Sigmoid colon (tissue), 7 donors: ENCODE measurements around the gene SIRPA. TPM values are rescaled to one million over a fixed set of nuclear protein-coding genes. Genes with fewer than 3 reads are reported as not detected.
"Not testable (repeated sequence)": the region's sequence is repeated elsewhere in the genome, so short reads cannot be mapped to it uniquely, and the experiment has no call there.

Experiments used
- DNase-seq: peaks from one replicate; pipeline ENCODE4 v3.0.0-alpha.2; 2019
- H3K27ac ChIP-seq, 4 donors: fragments of 200-600 bp; sonication (generic); one replicate each; pipeline ENCODE4 v1.5.1; 2016 to 2019; ENCODE audit warnings: mild to moderate bottlenecking in 1 of 4
- H3K27me3 ChIP-seq, 3 donors: fragments of 200-600 bp; sonication (generic); one replicate each; pipeline ENCODE4 v1.5.1; 2019; ENCODE audit warnings: mild to moderate bottlenecking in 1 of 3
- H3K36me3 ChIP-seq, 4 donors: fragments of 200-600 bp; sonication (generic); one replicate each; pipeline ENCODE4 v1.5.1; 2016 to 2019
- H3K4me1 ChIP-seq, 4 donors: fragments of 200-600 bp; sonication (generic); one replicate each; pipeline ENCODE4 v1.5.1; 2017 to 2019
- H3K4me3 ChIP-seq, 4 donors: fragments of 200-600 bp; sonication (generic); one replicate each; pipeline ENCODE4 v1.5.1; 2017 to 2019; ENCODE audit warnings: mild to moderate bottlenecking in 2 of 4, moderate library complexity in 1 of 4
- H3K9me3 ChIP-seq, 4 donors: fragments of 200-600 bp in 3 of 4; sonication (generic) in 3 of 4; one replicate each; pipeline versions ENCODE4 v1.5.1 to v1.6.1; 2013 to 2019
- EP300 ChIP-seq, 4 donors: sonication (generic); formaldehyde crosslinking; IDR thresholded peaks; one replicate each; pipeline ENCODE4 v1.6.1; 2017; ENCODE audit warnings: antibody characterized with exemption in 4 of 4
- POLR2A ChIP-seq, 2 donors: fragments of 450-650 bp; IDR thresholded peaks; one replicate each; pipeline ENCODE4 v1.6.1; 2016; ENCODE audit warnings: antibody characterized with exemption in 2 of 2, mild to moderate bottlenecking in 2 of 2, moderate library complexity in 2 of 2
- POLR2AphosphoS5 ChIP-seq, 4 donors: sonication (generic); formaldehyde crosslinking; IDR thresholded peaks; one replicate each; pipeline ENCODE4 v1.6.1; 2017; ENCODE audit warnings: antibody characterized with exemption in 4 of 4
- WGBS, 2 donors: extraction: QIAGEN DNeasy Blood & Tissue Kit; methylation state at CpG; one replicate each; pipeline ENCODE4 v1.1.7; 2013; 5-methylcytosine and 5-hydroxymethylcytosine counted together
- intact Hi-C: fragments of 100-400 bp; cut with DNase I; formaldehyde crosslinking; loops from one replicate; pipeline ENCODE4 v1.15.1; 2023
- polyA plus RNA-seq, 3 donors: library from polyadenylated mRNA; stranded (reverse); fragments of 200-250 nt; gene quantifications; one replicate each; pipeline ENCODE4 v1.2.3, GENCODE V29; 2013
- total RNA-seq, 4 donors: library from RNA; depleted of rRNA; stranded (reverse); fragments of >200 nt; gene quantifications; one replicate each; pipeline ENCODE4 v1.1.0, GENCODE V29; 2016
- TF ChIP-seq, protein P1 (sequence below), 4 experiments: fragments of 450-650 bp in 3 of 4; fragments of 200-600 bp in 1 of 4; IDR thresholded peaks; one replicate each; pipeline ENCODE4 v1.5.1; 2016 to 2019; ENCODE audit warnings: antibody characterized with exemption in 4 of 4, mild to moderate bottlenecking in 3 of 4, moderate library complexity in 2 of 4
- donor health status: healthy with polysubstance abuse.
- donor health status: Bipolar disorder and iron deficiency.
- donor health status: healthy.

SIRPA gene
- total and polyA plus RNA-seq, 7 donors = 8.4 to 25.5 (median 16.3) TPM

- no peak for TF ChIP-seq POLR2AphosphoS5 (IDR thresholded peaks at IDR 0.05)
- TF ChIP-seq POLR2A (IDR thresholded peaks at IDR 0.05) = no peak
- TF ChIP-seq, protein P1, sequence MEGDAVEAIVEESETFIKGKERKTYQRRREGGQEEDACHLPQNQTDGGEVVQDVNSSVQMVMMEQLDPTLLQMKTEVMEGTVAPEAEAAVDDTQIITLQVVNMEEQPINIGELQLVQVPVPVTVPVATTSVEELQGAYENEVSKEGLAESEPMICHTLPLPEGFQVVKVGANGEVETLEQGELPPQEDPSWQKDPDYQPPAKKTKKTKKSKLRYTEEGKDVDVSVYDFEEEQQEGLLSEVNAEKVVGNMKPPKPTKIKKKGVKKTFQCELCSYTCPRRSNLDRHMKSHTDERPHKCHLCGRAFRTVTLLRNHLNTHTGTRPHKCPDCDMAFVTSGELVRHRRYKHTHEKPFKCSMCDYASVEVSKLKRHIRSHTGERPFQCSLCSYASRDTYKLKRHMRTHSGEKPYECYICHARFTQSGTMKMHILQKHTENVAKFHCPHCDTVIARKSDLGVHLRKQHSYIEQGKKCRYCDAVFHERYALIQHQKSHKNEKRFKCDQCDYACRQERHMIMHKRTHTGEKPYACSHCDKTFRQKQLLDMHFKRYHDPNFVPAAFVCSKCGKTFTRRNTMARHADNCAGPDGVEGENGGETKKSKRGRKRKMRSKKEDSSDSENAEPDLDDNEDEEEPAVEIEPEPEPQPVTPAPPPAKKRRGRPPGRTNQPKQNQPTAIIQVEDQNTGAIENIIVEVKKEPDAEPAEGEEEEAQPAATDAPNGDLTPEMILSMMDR (IDR thresholded peaks at IDR 0.05) = no peak
- no peak for TF ChIP-seq EP300 (IDR thresholded peaks at IDR 0.05)
- H3K27ac ChIP-seq = no peak overlapping the region
- no peaks in the 10 kb centered on the region for H3K9me3 ChIP-seq
- intact Hi-C loops = no loop called here
- H3K4me3 ChIP-seq = no peak overlapping the region
- H3K27me3 ChIP-seq = no peaks in the 10 kb centered on the region
- H3K36me3 ChIP-seq = peaks cover 0 to 25% (median 8%) of the 10 kb centered on the region in 4 donors
- H3K4me1 ChIP-seq = no peaks in the 10 kb centered on the region
- 93 to 94% methylated on average over 10 of the region's 10 CpGs for WGBS, 2 donors
- DNase-seq = no peak
Measured at GRCh38 chr20:1911536-1911935, 16.3 kb downstream of the SIRPA start.

DNA sequence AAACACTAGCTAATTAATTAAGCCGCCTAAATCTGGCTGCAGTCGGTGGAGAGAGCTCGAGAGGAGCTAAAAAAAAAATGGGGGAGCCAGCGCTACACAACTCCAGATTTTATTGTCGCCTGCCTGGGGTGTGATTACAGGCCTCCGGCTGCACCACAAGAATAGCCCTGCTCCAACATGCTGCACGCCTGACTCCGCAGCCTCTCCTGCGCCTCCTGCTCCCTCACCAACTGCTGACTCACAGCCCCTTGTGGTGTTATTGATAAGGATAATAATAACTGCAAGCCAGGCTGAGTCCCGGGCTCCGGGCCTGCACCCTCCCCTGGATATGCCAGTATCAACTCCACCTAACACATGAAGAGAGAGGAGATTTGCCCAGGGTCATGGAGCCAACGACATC is 16.8 kb downstream of the SIRPA start:
- H3K4me3 ChIP-seq = no peak overlapping the region
- H3K27ac ChIP-seq = no peak overlapping the region
- intact Hi-C loops = no loop called here
- DNase-seq = no peak
- WGBS, 2 donors = 90 to 93% methylated on average over 12 of the region's 12 CpGs
- no peaks in the 10 kb centered on the region for H3K27me3 ChIP-seq
- no peaks in the 10 kb centered on the region for H3K4me1 ChIP-seq
- H3K36me3 ChIP-seq = peaks cover 0 to 30% (median 11%) of the 10 kb centered on the region in 4 donors
- no peaks in the 10 kb centered on the region for H3K9me3 ChIP-seq
- TF ChIP-seq EP300 (IDR thresholded peaks at IDR 0.05) = no peak
- no peak for TF ChIP-seq POLR2A (IDR thresholded peaks at IDR 0.05)
- no peak for TF ChIP-seq POLR2AphosphoS5 (IDR thresholded peaks at IDR 0.05)
- TF ChIP-seq, protein P1 (IDR thresholded peaks at IDR 0.05) = no peak

GRCh38 chr20:1912646-1913045 is 17.4 kb downstream of the SIRPA start:
- no peaks in the 10 kb centered on the region for H3K9me3 ChIP-seq
- TF ChIP-seq, protein P1 (IDR thresholded peaks at IDR 0.05) = no peak
- TF ChIP-seq EP300 (IDR thresholded peaks at IDR 0.05) (no peak), POLR2A (IDR thresholded peaks at IDR 0.05) (no peak)
- H3K27ac ChIP-seq = no peak overlapping the region
- intact Hi-C loops = no loop called here
- peaks cover 5 to 36% (median 12%) of the 10 kb centered on the region in 4 donors for H3K36me3 ChIP-seq
- no peak overlapping the region for H3K4me3 ChIP-seq
- DNase-seq = no peak
- no peaks in the 10 kb centered on the region for H3K27me3 ChIP-seq
- WGBS, 2 donors = 84 to 85% methylated on average over 8 of the region's 8 CpGs
- H3K4me1 ChIP-seq = no peaks in the 10 kb centered on the region

DNA sequence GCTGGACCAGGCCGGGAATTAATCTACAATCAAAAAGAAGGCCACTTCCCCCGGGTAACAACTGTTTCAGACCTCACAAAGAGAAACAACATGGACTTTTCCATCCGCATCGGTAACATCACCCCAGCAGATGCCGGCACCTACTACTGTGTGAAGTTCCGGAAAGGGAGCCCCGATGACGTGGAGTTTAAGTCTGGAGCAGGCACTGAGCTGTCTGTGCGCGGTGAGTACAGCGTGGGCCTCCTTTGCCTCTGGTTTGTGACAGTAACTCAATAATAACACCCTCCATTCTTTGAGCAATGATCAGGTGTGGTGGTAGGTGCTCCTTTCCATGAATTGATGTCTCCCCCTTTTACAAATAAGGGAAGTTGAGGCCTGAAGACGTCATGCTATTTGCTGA is 20.0 kb downstream of the SIRPA start:
- H3K4me3 ChIP-seq, intact Hi-C loops, DNase-seq, H3K4me1 ChIP-seq, H3K27me3 ChIP-seq, H3K9me3 ChIP-seq, H3K27ac ChIP-seq: not testable (repeated sequence)
- peaks cover 5 to 61% (median 12%) of the 10 kb centered on the region in 4 donors for H3K36me3 ChIP-seq
- WGBS, 2 donors = 88 to 94% methylated on average over 12 of the region's 12 CpGs

- Histone ChIP-seq H3K27me3 (no peaks in the 10 kb centered on the region), H3K27ac (no peak overlapping the region), H3K9me3 (no peaks in the 10 kb centered on the region), H3K4me1 (no peaks in the 10 kb centered on the region), H3K4me3 (no peak overlapping the region), H3K36me3 (peaks cover 5 to 62% (median 12%) of the 10 kb centered on the region in 4 donors)
- DNase-seq = no peak
- intact Hi-C loops = no loop called here
- TF ChIP-seq POLR2AphosphoS5 (IDR thresholded peaks at IDR 0.05) (no peak), POLR2A (IDR thresholded peaks at IDR 0.05) (no peak), EP300 (IDR thresholded peaks at IDR 0.05) (no peak)
- TF ChIP-seq, protein P1 (IDR thresholded peaks at IDR 0.05) = no peak
- WGBS, 2 donors = 84 to 89% methylated on average over 3 of the region's 3 CpGs
Measured at GRCh38 chr20:1915725-1916124, 20.5 kb downstream of the SIRPA start.
